Keratinocyte (primary cell): ENCODE data around the gene BOLA1. TPM values are rescaled to one million over a fixed set of nuclear protein-coding genes. Genes with fewer than 3 reads are reported as not detected.

Experiments
- DNase-seq: peaks from one replicate; pipeline ENCODE4 v3.0.0-alpha.2; 2011; ENCODE audit warnings: low read depth, missing footprints, low spot score
- FAIRE-seq: peaks from 2 replicates; lab custom pipeline; 2011; peaks lifted over from hg19 to GRCh38; lab: Jason Lieb, UNC
- H2AFZ ChIP-seq: 2 replicates; pipeline ENCODE4 v1.6.0; 2012; ENCODE audit warnings: low read length, control low read depth, inconsistent platforms; ENCODE audit not compliant: control insufficient read depth
- H3K27ac ChIP-seq: 2 replicates; pipeline ENCODE4 v1.5.1; 2011; ENCODE audit warnings: low read length; ENCODE audit not compliant: control insufficient read depth, insufficient read depth
- H3K27me3 ChIP-seq: 3 replicates; pipeline ENCODE4 v1.6.0; 2011; ENCODE audit warnings: low read length; ENCODE audit not compliant: control insufficient read depth, insufficient read depth; ENCODE audit errors: extremely low read depth
- H3K36me3 ChIP-seq, 2 experiments: 2 replicates in 1 of 2; 3 replicates in 1 of 2; pipeline ENCODE4 v1.5.1; 2011; ENCODE audit warnings: low read length in 2 of 2, mild to moderate bottlenecking in 1 of 2; ENCODE audit not compliant: control insufficient read depth in 2 of 2, insufficient read depth in 2 of 2; ENCODE audit errors: extremely low read depth in 1 of 2
- H3K4me1 ChIP-seq: 3 replicates; pipeline ENCODE4 v1.5.1; 2011; ENCODE audit warnings: low read length; ENCODE audit not compliant: control insufficient read depth, insufficient read depth; ENCODE audit errors: extremely low read depth
- H3K4me2 ChIP-seq: 3 replicates; pipeline ENCODE4 v1.6.0; 2011; ENCODE audit warnings: low read depth, low read length; ENCODE audit not compliant: control insufficient read depth, insufficient read depth; ENCODE audit errors: extremely low read depth
- H3K4me3 ChIP-seq, 3 experiments: fragments of 200-600 bp in 1 of 3; sonication (generic) in 1 of 3; 2 replicates in 2 of 3; 3 replicates in 1 of 3; pipeline ENCODE4 v1.5.1; 2011 to 2016; ENCODE audit warnings: low read length in 3 of 3, mild to moderate bottlenecking in 3 of 3, control low read depth in 2 of 3, inconsistent platforms in 1 of 3, low read depth in 1 of 3, mixed read lengths in 1 of 3, mixed run types in 1 of 3, moderate library complexity in 1 of 3; ENCODE audit not compliant: control insufficient read depth in 2 of 3, insufficient read depth in 2 of 3; ENCODE audit errors: extremely low read depth in 1 of 3
- H3K79me2 ChIP-seq: 2 replicates; pipeline ENCODE4 v1.6.0; 2012; ENCODE audit warnings: low read length; ENCODE audit not compliant: control insufficient read depth, insufficient read depth
- H3K9ac ChIP-seq: 3 replicates; pipeline ENCODE4 v1.6.0; 2011; ENCODE audit warnings: low read length; ENCODE audit not compliant: control insufficient read depth, insufficient read depth; ENCODE audit errors: extremely low read depth
- H3K9me1 ChIP-seq: 3 replicates; pipeline ENCODE4 v1.6.0; 2011; ENCODE audit warnings: low read length; ENCODE audit not compliant: control insufficient read depth, insufficient read depth; ENCODE audit errors: extremely low read depth
- H3K9me3 ChIP-seq: 2 replicates; pipeline ENCODE4 v1.5.1; 2012; ENCODE audit warnings: low read depth, low read length; ENCODE audit not compliant: control insufficient read depth
- H4K20me1 ChIP-seq: 3 replicates; pipeline ENCODE4 v1.6.0; 2011; ENCODE audit warnings: low read length; ENCODE audit not compliant: control insufficient read depth, insufficient read depth; ENCODE audit errors: extremely low read depth
- EZH2 ChIP-seq: IDR thresholded peaks from one replicate; pipeline ENCODE4 v1.6.1; 2012; ENCODE audit warnings: inconsistent platforms, mild to moderate bottlenecking, low read length, moderate library complexity
- dilution Hi-C: fragments of 300-500 bp; cut with MboI; formaldehyde crosslinking; loops from one replicate; pipeline ENCODE4 v1.7.0; 2020; ENCODE audit warnings: low sequenced_read_pairs; ENCODE audit not compliant: extremely low pct_ligation_motif_present
- polyA plus RNA-seq, 5 experiments: library from polyadenylated mRNA; depleted of rRNA in 3 of 5; stranded (reverse) in 3 of 5; stranded (forward) in 1 of 5; unstranded in 1 of 5; fragments of >200 nt; gene quantifications; 1 replicate in 1 of 5; 2 replicates in 3 of 5; 3 replicates in 1 of 5; pipeline versions ENCODE4 v1.2.1 to v1.2.3, GENCODE V29; 2011 to 2012; ENCODE audit warnings: missing spikeins in 2 of 5, low read depth in 1 of 5, low replicate concordance in 1 of 5
- TF ChIP-seq, protein P1 (sequence below), 3 experiments: IDR thresholded peaks in 1 of 3; conservative IDR thresholded peaks in 1 of 3; optimal IDR thresholded peaks in 1 of 3; 2 replicates in 2 of 3; 3 replicates in 1 of 3; pipeline versions ENCODE3 to v1.5.1; 2011; ENCODE audit warnings: low read length in 3 of 3, mild to moderate bottlenecking in 3 of 3, moderate library complexity in 2 of 3, control low read depth in 1 of 3, inconsistent platforms in 1 of 3; ENCODE audit not compliant: insufficient read depth in 2 of 3; ENCODE audit errors: extremely low read depth in 1 of 3

BOLA1 gene
- polyA plus RNA-seq, 1 donor (not counting 4 experiments of a cell fraction or from before 2014, with no cell fraction given): 13.8 TPM

DNA sequence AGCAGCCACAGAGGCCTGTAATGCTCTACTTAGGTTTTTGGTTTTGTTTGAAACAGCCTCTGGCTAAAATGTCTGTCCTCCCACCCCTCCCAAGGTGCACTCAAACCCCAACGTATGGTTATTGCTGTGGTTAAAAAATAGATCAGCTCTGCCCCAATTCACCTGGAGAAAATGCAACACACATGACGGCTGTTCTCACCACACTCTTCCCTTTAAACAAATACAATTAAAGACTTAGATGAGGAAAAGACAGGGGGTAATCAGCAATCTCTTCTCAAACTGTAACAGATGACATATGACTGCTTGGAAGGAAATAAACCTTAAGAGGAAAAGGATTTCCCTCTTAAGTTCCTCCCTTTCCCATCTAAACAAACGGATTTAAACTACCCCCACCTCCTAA lies 43.5 kb downstream of the BOLA1 start:
- Histone ChIP-seq H3K27me3 (no peaks in the 10 kb centered on the region), H3K9me1 (no peaks in the 10 kb centered on the region), H3K79me2 (no peaks in the 10 kb centered on the region), H3K4me2 (no peak overlapping the region), H3K9me3 (no peaks in the 10 kb centered on the region), H3K4me3 (no peak overlapping the region), H3K27ac (no peak overlapping the region), H2AFZ (no peak overlapping the region), H4K20me1 (no peaks in the 10 kb centered on the region), H3K36me3 (peaks cover 5 to 15% of the 10 kb centered on the region in 2 experiments), H3K4me1 (peaks cover 33% of the 10 kb centered on the region), H3K9ac (no peak overlapping the region)
- dilution Hi-C loops: no loop called here
- DNase-seq (no peak), FAIRE-seq (no peak)
- TF ChIP-seq, protein P1, sequence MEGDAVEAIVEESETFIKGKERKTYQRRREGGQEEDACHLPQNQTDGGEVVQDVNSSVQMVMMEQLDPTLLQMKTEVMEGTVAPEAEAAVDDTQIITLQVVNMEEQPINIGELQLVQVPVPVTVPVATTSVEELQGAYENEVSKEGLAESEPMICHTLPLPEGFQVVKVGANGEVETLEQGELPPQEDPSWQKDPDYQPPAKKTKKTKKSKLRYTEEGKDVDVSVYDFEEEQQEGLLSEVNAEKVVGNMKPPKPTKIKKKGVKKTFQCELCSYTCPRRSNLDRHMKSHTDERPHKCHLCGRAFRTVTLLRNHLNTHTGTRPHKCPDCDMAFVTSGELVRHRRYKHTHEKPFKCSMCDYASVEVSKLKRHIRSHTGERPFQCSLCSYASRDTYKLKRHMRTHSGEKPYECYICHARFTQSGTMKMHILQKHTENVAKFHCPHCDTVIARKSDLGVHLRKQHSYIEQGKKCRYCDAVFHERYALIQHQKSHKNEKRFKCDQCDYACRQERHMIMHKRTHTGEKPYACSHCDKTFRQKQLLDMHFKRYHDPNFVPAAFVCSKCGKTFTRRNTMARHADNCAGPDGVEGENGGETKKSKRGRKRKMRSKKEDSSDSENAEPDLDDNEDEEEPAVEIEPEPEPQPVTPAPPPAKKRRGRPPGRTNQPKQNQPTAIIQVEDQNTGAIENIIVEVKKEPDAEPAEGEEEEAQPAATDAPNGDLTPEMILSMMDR (optimal IDR thresholded peaks at IDR 0.05 in 1 of 3, IDR thresholded peaks at IDR 0.05 in 1 of 3, conservative IDR thresholded peaks at IDR 0.05 in 1 of 3; ENCODE audit: extremely low read depth in 1 of 3, insufficient read depth in 2 of 3, low read length in 3 of 3): no peak
- no peak for TF ChIP-seq EZH2

DNA sequence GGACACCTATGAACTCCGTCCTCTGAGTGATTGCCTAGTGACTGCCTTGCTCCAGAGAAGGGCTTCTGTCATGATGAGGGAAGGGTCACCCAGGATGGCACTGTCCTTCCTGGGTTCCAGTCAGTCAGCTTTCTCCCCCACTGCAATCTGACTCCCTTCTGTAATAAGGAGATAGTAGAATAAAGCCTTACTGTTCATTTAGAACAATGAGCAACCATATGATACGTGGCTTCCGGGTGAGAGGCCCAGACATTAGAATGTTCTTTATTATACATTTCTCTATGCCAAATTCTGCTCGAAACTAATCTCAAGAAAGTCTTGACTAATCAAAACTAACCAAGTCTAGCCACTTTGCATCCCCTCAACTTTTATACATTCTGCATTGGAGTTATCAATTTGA lies 45.8 kb downstream of the BOLA1 start:
- Histone ChIP-seq H3K4me1 (peaks cover 14% of the 10 kb centered on the region), H3K79me2 (no peaks in the 10 kb centered on the region), H3K9ac (no peak overlapping the region), H3K27me3 (no peaks in the 10 kb centered on the region), H3K4me2 (no peak overlapping the region), H3K36me3 (peaks cover 18 to 19% of the 10 kb centered on the region in 2 experiments), H3K9me3 (no peaks in the 10 kb centered on the region), H2AFZ (no peak overlapping the region), H4K20me1 (no peaks in the 10 kb centered on the region), H3K9me1 (no peaks in the 10 kb centered on the region), H3K4me3 (no peak overlapping the region), H3K27ac (no peak overlapping the region)
- dilution Hi-C loops: no loop called here
- no peak for TF ChIP-seq EZH2
- TF ChIP-seq, protein P1 (optimal IDR thresholded peaks at IDR 0.05 in 1 of 3, IDR thresholded peaks at IDR 0.05 in 1 of 3, conservative IDR thresholded peaks at IDR 0.05 in 1 of 3; ENCODE audit: extremely low read depth in 1 of 3, insufficient read depth in 2 of 3, low read length in 3 of 3): no peak
- no peak for FAIRE-seq
- DNase-seq: no peak
